ENCODE data around the gene NEFH. TPM values are rescaled to one million over a fixed set of nuclear protein-coding genes. Genes with fewer than 3 reads are reported as not detected.
"Not testable (repeated sequence)": the region's sequence is repeated elsewhere in the genome, so short reads cannot be mapped to it uniquely, and the experiment has no call there.

Gene NEFH
- total RNA-seq, 1 experiment from 2014 or later = not detected

DNA sequence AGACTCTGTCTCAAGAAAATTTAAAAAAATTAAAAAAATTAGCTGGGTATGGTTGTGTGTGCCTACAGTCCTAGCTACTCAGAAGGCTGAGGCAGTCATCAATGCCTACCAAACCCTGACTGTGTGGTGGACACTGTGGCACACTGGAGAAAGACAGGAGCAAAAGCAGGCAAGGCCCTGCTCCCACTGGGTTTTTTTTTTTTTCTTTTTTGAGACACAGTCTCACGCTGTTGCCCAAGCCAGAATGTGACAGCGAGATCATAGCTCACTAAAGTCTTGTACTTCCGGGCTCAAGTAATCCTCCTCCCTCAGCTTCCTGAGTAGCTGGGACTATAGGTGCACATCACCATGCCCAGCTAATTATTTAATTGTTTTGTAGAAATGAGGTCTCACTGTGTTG is 4.6 kb downstream of the NEFH start:
- no peak for DNase-seq (ENCODE audit: unreplicated experiment)
- intact Hi-C loops (cut with micrococcal nuclease) = no loop called here
- Mint-ChIP-seq H3K36me3 (ENCODE audit: insufficient read depth, unreplicated experiment) (peaks cover 5% of the 10 kb centered on the region), H3K27me3 (ENCODE audit: insufficient read depth, unreplicated experiment) (peaks cover 18% of the 10 kb centered on the region), H3K9me3 (ENCODE audit: unreplicated experiment) (peaks cover 7% of the 10 kb centered on the region), H3K27ac (ENCODE audit: low read depth, unreplicated experiment) (no peak overlapping the region), H3K4me1 (ENCODE audit: insufficient read depth, unreplicated experiment) (no peaks in the 10 kb centered on the region), H3K4me3 (ENCODE audit: unreplicated experiment) (no peak overlapping the region)
- ChIA-PET POLR2A (no interaction called here), CTCF (interaction anchor here (0.6 to 0.7 kb wide), 2 partner anchors 7 to 13 kb away, joined by 3 read pairs; no protein-coding TSS in a partner anchor)
- BruUV-seq (replicated peaks) = no TSS peak
- TF ChIP-seq, protein P1, sequence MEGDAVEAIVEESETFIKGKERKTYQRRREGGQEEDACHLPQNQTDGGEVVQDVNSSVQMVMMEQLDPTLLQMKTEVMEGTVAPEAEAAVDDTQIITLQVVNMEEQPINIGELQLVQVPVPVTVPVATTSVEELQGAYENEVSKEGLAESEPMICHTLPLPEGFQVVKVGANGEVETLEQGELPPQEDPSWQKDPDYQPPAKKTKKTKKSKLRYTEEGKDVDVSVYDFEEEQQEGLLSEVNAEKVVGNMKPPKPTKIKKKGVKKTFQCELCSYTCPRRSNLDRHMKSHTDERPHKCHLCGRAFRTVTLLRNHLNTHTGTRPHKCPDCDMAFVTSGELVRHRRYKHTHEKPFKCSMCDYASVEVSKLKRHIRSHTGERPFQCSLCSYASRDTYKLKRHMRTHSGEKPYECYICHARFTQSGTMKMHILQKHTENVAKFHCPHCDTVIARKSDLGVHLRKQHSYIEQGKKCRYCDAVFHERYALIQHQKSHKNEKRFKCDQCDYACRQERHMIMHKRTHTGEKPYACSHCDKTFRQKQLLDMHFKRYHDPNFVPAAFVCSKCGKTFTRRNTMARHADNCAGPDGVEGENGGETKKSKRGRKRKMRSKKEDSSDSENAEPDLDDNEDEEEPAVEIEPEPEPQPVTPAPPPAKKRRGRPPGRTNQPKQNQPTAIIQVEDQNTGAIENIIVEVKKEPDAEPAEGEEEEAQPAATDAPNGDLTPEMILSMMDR (IDR thresholded peaks at IDR 0.05; ENCODE audit: unreplicated experiment) = no peak

GRCh38 chr22:29485448-29485847 is 5.4 kb downstream of the NEFH start:
- Mint-ChIP-seq H3K27me3 (ENCODE audit: insufficient read depth, unreplicated experiment) (peaks cover 11% of the 10 kb centered on the region), H3K36me3 (ENCODE audit: insufficient read depth, unreplicated experiment) (peaks cover 5% of the 10 kb centered on the region), H3K4me1 (ENCODE audit: insufficient read depth, unreplicated experiment) (no peaks in the 10 kb centered on the region), H3K9me3 (ENCODE audit: unreplicated experiment) (peaks cover 7% of the 10 kb centered on the region), H3K4me3 (ENCODE audit: unreplicated experiment) (no peak overlapping the region), H3K27ac (ENCODE audit: low read depth, unreplicated experiment) (no peak overlapping the region)
- TF ChIP-seq, protein P1 (IDR thresholded peaks at IDR 0.05; ENCODE audit: unreplicated experiment) = no peak
- intact Hi-C loops (cut with micrococcal nuclease) = no loop called here
- ChIA-PET CTCF (interaction anchor here (0.6 kb wide), 2 partner anchors 493 to 813 kb away, joined by 3 to 4 read pairs; no protein-coding TSS in a partner anchor), POLR2A (interaction anchor here (0.6 kb wide), 1 partner anchor 10 kb away, joined by 3 read pairs; no protein-coding TSS in a partner anchor)
- BruUV-seq (replicated peaks) = no TSS peak
- no peak for DNase-seq (ENCODE audit: unreplicated experiment)

DNA sequence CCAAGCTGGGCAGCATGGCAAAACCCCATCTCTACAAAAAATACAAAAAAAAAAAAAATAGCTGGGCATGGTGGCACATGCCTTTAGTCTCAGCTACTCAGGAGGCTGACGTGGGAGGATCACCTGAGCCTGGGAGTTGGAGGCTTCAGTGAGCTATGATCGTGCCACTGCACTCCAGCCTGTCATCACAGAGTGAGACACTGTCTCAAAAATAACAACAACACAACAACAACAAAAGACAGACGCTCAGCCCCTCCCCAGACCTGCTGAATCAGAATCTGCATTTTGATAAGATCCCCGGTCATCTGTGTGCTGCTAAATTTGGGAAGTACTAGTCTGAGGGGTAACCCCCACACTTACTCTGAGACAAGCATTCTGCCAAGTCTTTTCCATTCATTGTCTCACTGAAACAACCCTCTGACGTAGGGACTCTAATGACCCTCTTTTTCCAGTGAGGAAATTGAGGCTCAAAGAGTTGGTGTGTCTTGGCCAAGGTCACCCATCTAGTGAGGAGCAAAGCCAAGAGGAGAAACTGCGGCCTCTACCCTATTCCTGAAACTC is 7.5 kb downstream of the NEFH start:
- H3K27ac Mint-ChIP-seq (ENCODE audit: low read depth, unreplicated experiment) = no peak overlapping the region
- H3K4me1 Mint-ChIP-seq (ENCODE audit: insufficient read depth, unreplicated experiment) = no peaks in the 10 kb centered on the region
- no TSS peak for BruUV-seq (replicated peaks)
- peaks cover 5% of the 10 kb centered on the region for H3K36me3 Mint-ChIP-seq (ENCODE audit: insufficient read depth, unreplicated experiment)
- POLR2A ChIA-PET = no interaction called here
- H3K4me3 Mint-ChIP-seq (ENCODE audit: unreplicated experiment) = no peak overlapping the region
- H3K9me3 Mint-ChIP-seq (ENCODE audit: unreplicated experiment) = peaks cover 7% of the 10 kb centered on the region
- H3K27me3 Mint-ChIP-seq (ENCODE audit: insufficient read depth, unreplicated experiment) = peaks cover 11% of the 10 kb centered on the region
- TF ChIP-seq, protein P1 (IDR thresholded peaks at IDR 0.05; ENCODE audit: unreplicated experiment) = no peak
- DNase-seq (ENCODE audit: unreplicated experiment) = no peak
- CTCF ChIA-PET = interaction anchor here (1.1 kb wide), 1 partner anchor 36 kb away, joined by 5 read pairs; no protein-coding TSS in a partner anchor
- intact Hi-C loops (cut with micrococcal nuclease) = no loop called here

- H3K36me3 Mint-ChIP-seq (ENCODE audit: insufficient read depth, unreplicated experiment); H3K9me3 Mint-ChIP-seq (ENCODE audit: unreplicated experiment); POLR2A ChIA-PET; intact Hi-C loops (cut with micrococcal nuclease); BruUV-seq (replicated peaks); H3K4me3 Mint-ChIP-seq (ENCODE audit: unreplicated experiment); H3K27ac Mint-ChIP-seq (ENCODE audit: low read depth, unreplicated experiment); DNase-seq (ENCODE audit: unreplicated experiment); H3K4me1 Mint-ChIP-seq (ENCODE audit: insufficient read depth, unreplicated experiment): not testable (repeated sequence)
- H3K27me3 Mint-ChIP-seq (ENCODE audit: insufficient read depth, unreplicated experiment) = peaks cover 11% of the 10 kb centered on the region
- CTCF ChIA-PET = interaction anchor here (0.6 kb wide), 2 partner anchors 18 to 21 kb away, joined by 3 read pairs; no protein-coding TSS in a partner anchor
Measured at GRCh38 chr22:29489127-29489780, 9.2 kb downstream of the NEFH start.

Measured in MCF 10A (cell line).